Fibroblast of villous mesenchyme (primary cell): ENCODE measurements around the gene GBX1. TPM values are rescaled to one million over a fixed set of nuclear protein-coding genes. Genes with fewer than 3 reads are reported as not detected.

Experiments
- DNase-seq: peaks from one replicate; pipeline ENCODE4 v3.0.0-alpha.2; 2010; ENCODE audit warnings: low read depth
- H3K4me3 ChIP-seq: 2 replicates; pipeline ENCODE4 v1.5.1; 2011; ENCODE audit warnings: low read depth, mild to moderate bottlenecking, low read length
- total RNA-seq: library from RNA; depleted of rRNA; stranded (reverse); fragments of >200 nt; gene quantifications from 2 replicates; pipeline ENCODE4 v1.2.3, GENCODE V29; 2012
- TF ChIP-seq, protein P1 (sequence below): IDR thresholded peaks from 2 replicates; pipeline ENCODE4 v1.5.1; 2012; ENCODE audit warnings: low read depth, mild to moderate bottlenecking, low read length; ENCODE audit not compliant: insufficient read depth

Gene GBX1
- total RNA-seq, 1 donor: not detected

DNA sequence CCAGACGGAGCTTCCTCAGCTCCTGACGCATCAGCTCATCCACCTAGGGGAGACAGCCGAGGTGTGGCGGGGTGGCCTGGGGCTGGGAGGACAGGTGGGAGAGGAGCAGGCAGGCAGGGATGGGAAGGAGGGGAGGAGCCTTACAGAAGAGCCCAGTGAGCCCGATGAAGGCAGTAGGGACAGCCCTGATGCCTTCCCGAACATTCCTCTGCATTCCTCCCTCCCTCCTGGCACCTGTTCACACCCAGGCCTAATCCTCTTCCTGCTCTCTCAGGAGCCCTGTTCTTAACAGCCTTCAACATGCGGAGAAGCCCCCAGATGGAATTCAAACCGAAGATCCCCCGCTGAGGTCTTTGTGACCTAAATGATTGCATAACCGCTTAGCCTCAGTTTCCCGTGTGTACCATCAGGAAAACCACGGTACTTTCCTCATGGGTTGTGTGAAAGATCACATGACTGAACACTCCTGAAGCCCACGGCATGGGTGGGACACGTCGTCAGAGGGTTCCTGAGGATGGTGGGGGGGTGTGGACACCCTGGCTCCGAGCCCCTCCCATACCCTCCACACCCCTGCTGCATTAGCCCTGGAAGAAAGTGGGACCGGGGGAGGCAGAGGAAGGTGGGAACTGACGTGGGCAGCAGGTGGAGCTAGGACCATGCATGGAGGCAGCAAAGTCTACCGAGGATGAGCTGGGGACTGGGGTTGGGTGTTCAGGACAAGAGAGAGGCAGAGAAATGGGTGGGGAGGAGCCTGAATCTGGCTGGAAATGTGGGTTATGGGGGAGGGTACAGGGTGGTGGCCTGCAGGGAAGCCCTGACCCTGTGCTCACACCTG lies 28.3 kb upstream of the GBX1 start:
- H3K4me3 ChIP-seq: no peak overlapping the region
- DNase-seq: no peak
- TF ChIP-seq, protein P1, sequence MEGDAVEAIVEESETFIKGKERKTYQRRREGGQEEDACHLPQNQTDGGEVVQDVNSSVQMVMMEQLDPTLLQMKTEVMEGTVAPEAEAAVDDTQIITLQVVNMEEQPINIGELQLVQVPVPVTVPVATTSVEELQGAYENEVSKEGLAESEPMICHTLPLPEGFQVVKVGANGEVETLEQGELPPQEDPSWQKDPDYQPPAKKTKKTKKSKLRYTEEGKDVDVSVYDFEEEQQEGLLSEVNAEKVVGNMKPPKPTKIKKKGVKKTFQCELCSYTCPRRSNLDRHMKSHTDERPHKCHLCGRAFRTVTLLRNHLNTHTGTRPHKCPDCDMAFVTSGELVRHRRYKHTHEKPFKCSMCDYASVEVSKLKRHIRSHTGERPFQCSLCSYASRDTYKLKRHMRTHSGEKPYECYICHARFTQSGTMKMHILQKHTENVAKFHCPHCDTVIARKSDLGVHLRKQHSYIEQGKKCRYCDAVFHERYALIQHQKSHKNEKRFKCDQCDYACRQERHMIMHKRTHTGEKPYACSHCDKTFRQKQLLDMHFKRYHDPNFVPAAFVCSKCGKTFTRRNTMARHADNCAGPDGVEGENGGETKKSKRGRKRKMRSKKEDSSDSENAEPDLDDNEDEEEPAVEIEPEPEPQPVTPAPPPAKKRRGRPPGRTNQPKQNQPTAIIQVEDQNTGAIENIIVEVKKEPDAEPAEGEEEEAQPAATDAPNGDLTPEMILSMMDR: no peak

DNA sequence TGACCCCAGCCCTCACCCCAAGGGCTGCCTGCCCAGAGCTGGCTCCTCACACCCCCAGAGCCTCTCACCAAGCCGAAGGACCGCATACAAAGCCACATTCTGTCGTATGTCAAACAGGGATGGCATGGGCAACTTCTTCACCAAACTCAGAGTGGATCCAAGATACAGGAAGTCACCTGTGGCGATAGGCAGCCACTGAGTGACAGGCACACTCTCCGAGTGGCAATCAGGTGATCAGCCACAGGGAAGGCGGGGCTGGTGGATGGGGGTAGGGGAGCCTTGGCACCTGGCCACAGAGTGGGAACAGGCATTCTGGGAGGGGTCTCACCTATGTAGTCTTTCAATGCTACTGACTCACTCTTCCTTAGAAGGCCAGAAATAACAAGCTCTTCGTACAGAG lies 26.7 kb upstream of the GBX1 start:
- DNase-seq: no peak
- H3K4me3 ChIP-seq: no peak overlapping the region
- TF ChIP-seq, protein P1: no peak

DNA sequence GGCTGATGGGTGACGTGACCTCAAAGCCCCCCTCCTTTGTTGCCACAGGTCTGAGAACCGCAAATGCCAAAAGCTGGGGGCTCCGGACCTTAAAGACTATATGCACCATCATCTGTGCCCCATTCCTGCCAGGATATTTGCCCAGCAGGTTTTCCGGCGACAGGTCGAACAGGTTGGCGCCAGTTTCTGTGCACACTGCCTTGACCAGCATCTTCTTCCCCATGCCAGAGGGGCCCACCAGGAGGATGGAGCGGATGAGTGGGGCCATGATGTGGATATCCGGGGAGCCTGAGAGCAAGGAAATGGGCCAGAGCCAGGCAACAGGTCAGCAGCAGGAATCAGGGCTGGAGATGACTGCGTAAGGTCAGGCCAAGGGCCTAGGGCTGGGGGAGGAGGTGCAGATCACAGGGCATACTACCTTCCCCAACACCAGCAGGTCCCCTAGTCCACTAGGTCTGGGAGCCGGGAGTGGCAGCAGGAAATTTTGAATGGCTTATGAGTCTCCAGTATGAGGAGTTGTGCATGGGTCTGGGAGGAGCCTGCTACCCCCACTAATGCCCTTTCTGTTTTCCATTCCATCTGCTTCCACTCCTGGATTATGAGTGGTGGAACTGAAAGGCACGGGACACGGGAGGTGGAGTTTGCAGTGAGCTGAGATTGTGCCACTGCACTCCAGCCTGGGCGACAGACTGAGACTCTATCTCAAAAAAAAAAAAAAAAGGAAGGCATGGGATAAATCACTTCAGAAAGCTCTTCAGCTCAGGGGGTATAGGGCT lies 25.9 kb upstream of the GBX1 start:
- TF ChIP-seq, protein P1: no peak
- DNase-seq: no peak
- no peak overlapping the region for H3K4me3 ChIP-seq

DNA sequence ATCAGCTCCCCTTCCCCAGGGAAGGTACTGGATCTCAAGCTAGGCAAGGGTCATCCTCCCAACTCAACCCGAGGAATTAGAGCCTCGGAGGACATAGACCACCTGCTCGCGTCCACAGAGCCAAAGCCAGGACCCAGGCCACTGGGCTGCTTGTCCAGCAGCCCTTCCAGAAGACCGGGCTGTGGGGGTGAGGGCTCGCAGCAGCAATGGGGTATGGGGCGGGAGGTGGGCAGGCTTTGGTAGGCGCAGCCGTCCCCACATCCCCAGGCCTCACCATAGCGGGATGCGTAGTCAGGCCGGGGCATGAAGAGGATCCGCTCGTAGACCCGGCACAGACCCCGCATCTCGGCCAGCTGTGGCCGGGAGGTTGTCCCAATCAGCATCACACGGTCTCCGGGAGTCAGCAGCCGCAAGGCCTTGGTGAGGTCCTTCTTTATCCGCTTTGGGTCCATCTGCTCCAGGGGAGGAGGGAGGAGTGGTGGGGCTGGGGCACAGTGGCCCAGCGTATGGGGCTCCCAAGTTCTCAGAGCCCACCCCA lies 24.6 kb upstream of the GBX1 start:
- H3K4me3 ChIP-seq: no peak overlapping the region
- TF ChIP-seq, protein P1: no peak
- DNase-seq: no peak

DNA sequence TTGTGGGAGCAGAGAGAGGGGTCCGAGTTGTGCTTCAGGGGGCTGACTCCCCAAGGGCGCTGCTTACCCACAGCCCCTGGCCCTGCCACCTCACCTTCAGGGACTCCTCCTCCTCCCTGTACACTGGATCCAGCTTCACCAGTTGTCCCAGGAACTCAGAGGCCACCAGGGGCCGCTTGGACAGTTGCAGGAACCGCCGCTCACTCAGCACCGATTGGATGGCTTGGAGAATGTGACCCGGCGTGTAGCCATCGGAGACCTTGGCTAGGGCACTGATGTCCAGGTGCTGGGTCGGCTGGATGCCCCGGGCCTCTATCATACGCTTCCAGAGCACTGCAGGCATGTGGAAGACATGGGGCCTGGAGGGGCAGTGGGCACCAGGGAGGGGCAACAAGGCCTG lies 24.1 kb upstream of the GBX1 start:
- no peak overlapping the region for H3K4me3 ChIP-seq
- no peak for DNase-seq
- TF ChIP-seq, protein P1: no peak

DNA sequence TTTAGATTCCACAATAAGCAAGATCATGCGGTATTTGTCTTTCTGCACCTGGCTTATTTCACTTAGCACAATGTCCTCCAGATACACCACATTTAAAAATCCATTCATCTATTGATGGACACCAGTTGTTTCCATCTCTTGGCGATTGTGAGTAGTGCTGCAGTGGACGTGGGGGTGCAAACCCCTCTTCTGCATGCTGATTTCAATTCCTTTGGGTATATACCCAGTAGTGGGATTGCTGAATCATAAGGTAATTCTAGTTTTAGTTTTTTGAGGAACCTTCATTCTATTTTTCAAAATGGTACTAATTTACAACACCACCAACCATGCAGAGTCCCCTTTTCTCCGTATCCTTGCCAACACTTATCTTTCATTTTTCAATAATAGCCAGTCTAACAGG lies 21.5 kb upstream of the GBX1 start:
- TF ChIP-seq, protein P1: no peak
- DNase-seq: no peak
- H3K4me3 ChIP-seq: no peak overlapping the region
